DND-41 (cell line): ENCODE results near the gene MRPS7.

Source experiments
- ATAC-seq: fragments of 200-7000 bp; cut with Tn5 transposase; 3 replicates; pipeline ENCODE4 v1.9.1; 2021; ENCODE audit warnings: low read depth; ENCODE audit not compliant: insufficient read depth
- DNase-seq: peaks from one replicate; pipeline ENCODE4 v3.0.0-alpha.2; 2020
- H2AFZ ChIP-seq: 2 replicates; pipeline ENCODE4 v1.6.0; 2012; ENCODE audit warnings: low read depth, low read length
- H3K27ac ChIP-seq: 2 replicates; pipeline ENCODE4 v1.5.1; 2012; ENCODE audit warnings: low read length, inconsistent platforms
- H3K27me3 ChIP-seq: fragments of 200-600 bp; sonication (generic); 2 replicates; pipeline ENCODE4 v1.6.0; 2012; ENCODE audit warnings: low read length, mild to moderate bottlenecking, inconsistent platforms; ENCODE audit not compliant: insufficient read depth, poor library complexity
- H3K36me3 ChIP-seq: 2 replicates; pipeline ENCODE4 v1.5.1; 2012; ENCODE audit warnings: low read length, inconsistent platforms; ENCODE audit not compliant: insufficient read depth
- H3K4me1 ChIP-seq: 2 replicates; pipeline ENCODE4 v1.5.1; 2012; ENCODE audit warnings: mild to moderate bottlenecking, low read length; ENCODE audit not compliant: insufficient read depth
- H3K4me2 ChIP-seq: 2 replicates; pipeline ENCODE4 v1.6.0; 2012; ENCODE audit warnings: mild to moderate bottlenecking, moderate library complexity, low read length, inconsistent platforms; ENCODE audit not compliant: insufficient read depth
- H3K4me3 ChIP-seq, 2 experiments: fragments of 200-600 bp in 1 of 2; shearing (Covaris generic) in 1 of 2; 2 replicates each; pipeline ENCODE4 v1.5.1; 2012 to 2016; ENCODE audit warnings: inconsistent platforms in 2 of 2, low read length in 2 of 2, mild to moderate bottlenecking in 2 of 2, low read depth in 1 of 2, moderate library complexity in 1 of 2
- H3K79me2 ChIP-seq: 2 replicates; pipeline ENCODE4 v1.6.0; 2012; ENCODE audit warnings: low read length, inconsistent platforms; ENCODE audit not compliant: insufficient read depth
- H3K9ac ChIP-seq: 2 replicates; pipeline ENCODE4 v1.6.0; 2012; ENCODE audit warnings: low read depth, mild to moderate bottlenecking, inconsistent platforms, low read length, moderate library complexity
- H3K9me3 ChIP-seq: 2 replicates; pipeline ENCODE4 v1.5.1; 2012; ENCODE audit warnings: low read length, moderate library complexity, mild to moderate bottlenecking, inconsistent platforms; ENCODE audit not compliant: insufficient read depth, severe bottlenecking
- H4K20me1 ChIP-seq: 2 replicates; pipeline ENCODE4 v1.6.0; 2012; ENCODE audit warnings: low read length; ENCODE audit not compliant: insufficient read depth
- CTCF ChIP-seq: IDR thresholded peaks from 2 replicates; pipeline ENCODE4 v1.5.1; 2012; ENCODE audit warnings: borderline replicate concordance, low read length, moderate library complexity, mild to moderate bottlenecking; ENCODE audit not compliant: poor library complexity, severe bottlenecking; ENCODE audit errors: extremely low read depth
- EZH2 ChIP-seq: IDR thresholded peaks from 3 replicates; pipeline ENCODE4 v1.6.1; 2012; ENCODE audit warnings: borderline replicate concordance, low read depth, mild to moderate bottlenecking, moderate library complexity, low read length, inconsistent platforms; ENCODE audit not compliant: severe bottlenecking

The MRPS7 gene

GRCh38 chr17:75270966-75271232 lies 9.2 kb downstream of the MRPS7 start, which contains the start of gene MIF4GD:
MIF4GD (minus strand) TSS chr17:75271231; CDS start chr17:75270195, 1,036 bp downstream.
- Histone ChIP-seq H4K20me1 (peaks cover 8% of the 10 kb centered on the region), H3K27me3 (no peaks in the 10 kb centered on the region), H3K27ac (peak within 1 kb of the TSS; percentile 89), H3K4me3 (peak within 1 kb of the TSS; percentile 76 to 98), H3K4me1 (peaks cover 41% of the 10 kb centered on the region), H3K9ac (peak within 1 kb of the TSS; percentile 91), H3K36me3 (peaks cover 52% of the 10 kb centered on the region), H2AFZ (peak within 1 kb of the TSS; percentile 96), H3K79me2 (peaks cover 39% of the 10 kb centered on the region), H3K4me2 (peak within 1 kb of the TSS; percentile 96), H3K9me3 (no peaks in the 10 kb centered on the region)
- TF ChIP-seq EZH2 (no peak), CTCF (no peak)
- ATAC-seq (no peak), DNase-seq (no peak)

- Histone ChIP-seq H3K4me2 (peak overlapping the region; percentile 86), H4K20me1 (peaks cover 8% of the 10 kb centered on the region), H3K4me3 (peak overlapping the region; percentile 76 to 98), H3K4me1 (peaks cover 41% of the 10 kb centered on the region), H3K27ac (peak overlapping the region; percentile 89), H3K79me2 (peaks cover 39% of the 10 kb centered on the region), H3K27me3 (no peaks in the 10 kb centered on the region), H2AFZ (peak overlapping the region; percentile 96), H3K9me3 (no peaks in the 10 kb centered on the region), H3K9ac (peak overlapping the region; percentile 91), H3K36me3 (peaks cover 47% of the 10 kb centered on the region)
- ATAC-seq (peak; percentile 77), DNase-seq (peak; percentile 85)
- no peak for TF ChIP-seq EZH2
- peak; percentile 84 for TF ChIP-seq CTCF
Measured at GRCh38 chr17:75271233-75271954, 9.7 kb downstream of the MRPS7 start.

- peaks cover 41% of the 10 kb centered on the region for H3K4me1 ChIP-seq
- peak overlapping the region; percentile 76 to 98; a peak in 3 of 4 replicates for H3K4me3 ChIP-seq
- H3K36me3 ChIP-seq: peaks cover 42% of the 10 kb centered on the region
- TF ChIP-seq EZH2 (no peak), CTCF (peak; percentile 33)
- H3K27ac ChIP-seq: peak overlapping the region; percentile 89
- H3K79me2 ChIP-seq: peaks cover 39% of the 10 kb centered on the region
- no peaks in the 10 kb centered on the region for H3K27me3 ChIP-seq
- peak overlapping the region; percentile 86 for H3K4me2 ChIP-seq
- peaks cover 8% of the 10 kb centered on the region for H4K20me1 ChIP-seq
- peak overlapping the region; percentile 96 for H2AFZ ChIP-seq
- peak; percentile 28 for ATAC-seq
- DNase-seq: peak; percentile 54
- H3K9me3 ChIP-seq: no peaks in the 10 kb centered on the region
- H3K9ac ChIP-seq: peak overlapping the region; percentile 91
Measured at GRCh38 chr17:75271955-75272847, 10.5 kb downstream of the MRPS7 start.
